IPS-18c (cell line): ENCODE data around the gene FGGY.
"Not testable (repeated sequence)": the region's sequence is repeated elsewhere in the genome, so short reads cannot be mapped to it uniquely, and the experiment has no call there.

ENCODE experiments used
- H3K4me3 ChIP-seq: 2 replicates; pipeline ENCODE4 v1.7.0; 2013; ENCODE audit warnings: low read depth, mild to moderate bottlenecking, low read length, moderate library complexity; ENCODE audit not compliant: insufficient read depth
- H3K9me3 ChIP-seq: one replicate; pipeline ENCODE4 v1.6.1; 2013; ENCODE audit warnings: mild to moderate bottlenecking, low read length, moderate library complexity; ENCODE audit not compliant: control insufficient read depth, insufficient read depth

Gene FGGY

DNA sequence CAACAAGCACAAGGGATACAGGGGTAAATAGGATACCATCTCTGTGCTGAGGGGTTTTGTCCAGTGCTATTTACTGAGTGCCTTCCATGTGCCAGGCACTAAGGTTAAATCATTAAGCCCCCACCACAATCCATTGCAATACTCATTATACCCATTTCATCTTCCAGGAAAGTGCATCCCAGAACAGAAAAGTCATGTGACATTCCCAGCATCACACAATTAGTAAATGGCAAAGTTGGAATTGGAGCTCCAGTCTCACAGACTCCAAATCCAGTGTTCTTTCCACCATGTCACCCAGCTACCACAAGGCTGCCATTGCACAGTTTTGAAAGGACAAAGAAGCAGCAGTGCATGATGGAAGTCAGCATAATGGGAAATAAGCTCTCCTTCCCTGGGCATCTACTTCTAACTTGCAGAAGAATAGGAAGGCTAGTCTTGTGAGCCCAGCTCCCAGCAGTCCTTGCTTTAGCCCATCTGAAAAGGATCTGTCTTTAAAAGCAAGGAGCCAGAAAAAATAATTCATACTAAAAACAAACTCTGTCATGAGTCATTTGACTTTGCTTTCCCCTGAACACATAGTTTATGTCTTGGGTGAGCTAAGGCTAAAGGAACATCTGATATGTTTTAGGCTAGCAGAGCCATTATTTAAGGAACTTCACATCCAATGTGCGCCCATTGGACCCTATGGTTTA is 406.5 kb downstream of the FGGY start:
- H3K9me3 ChIP-seq = no peaks in the 10 kb centered on the region
- no peak overlapping the region for H3K4me3 ChIP-seq

- Histone ChIP-seq H3K4me3 (no peak overlapping the region), H3K9me3 (no peaks in the 10 kb centered on the region)
Observed at GRCh38 chr1:59703918-59704378, 407.1 kb downstream of the FGGY start.

DNA sequence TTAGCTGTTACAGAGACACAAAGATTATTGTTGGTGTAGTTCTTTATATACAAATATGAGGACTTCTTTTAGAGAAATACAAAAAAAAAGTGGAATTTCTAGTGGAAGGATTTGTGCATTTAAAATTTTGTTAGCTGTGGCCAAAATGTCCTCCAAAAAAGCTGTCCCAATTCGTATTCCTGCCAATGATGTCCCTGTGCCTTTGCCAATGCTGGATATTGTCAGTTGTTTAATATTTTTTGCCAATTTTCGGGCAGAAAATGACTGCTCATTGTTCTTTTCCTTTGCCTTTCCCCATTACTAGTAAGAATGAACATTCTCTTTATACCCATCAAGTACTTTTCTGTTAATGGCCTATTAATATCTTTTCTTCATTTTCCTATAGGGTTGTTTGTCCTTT is 407.8 kb downstream of the FGGY start:
- H3K9me3 ChIP-seq = no peaks in the 10 kb centered on the region
- no peak overlapping the region for H3K4me3 ChIP-seq

GRCh38 chr1:59705466-59706302 is 408.8 kb downstream of the FGGY start:
- Histone ChIP-seq H3K4me3 (no peak overlapping the region), H3K9me3 (no peaks in the 10 kb centered on the region)

- no peaks in the 10 kb centered on the region for H3K9me3 ChIP-seq
- no peak overlapping the region for H3K4me3 ChIP-seq
Observed at GRCh38 chr1:59706303-59706599, 409.4 kb downstream of the FGGY start.

DNA sequence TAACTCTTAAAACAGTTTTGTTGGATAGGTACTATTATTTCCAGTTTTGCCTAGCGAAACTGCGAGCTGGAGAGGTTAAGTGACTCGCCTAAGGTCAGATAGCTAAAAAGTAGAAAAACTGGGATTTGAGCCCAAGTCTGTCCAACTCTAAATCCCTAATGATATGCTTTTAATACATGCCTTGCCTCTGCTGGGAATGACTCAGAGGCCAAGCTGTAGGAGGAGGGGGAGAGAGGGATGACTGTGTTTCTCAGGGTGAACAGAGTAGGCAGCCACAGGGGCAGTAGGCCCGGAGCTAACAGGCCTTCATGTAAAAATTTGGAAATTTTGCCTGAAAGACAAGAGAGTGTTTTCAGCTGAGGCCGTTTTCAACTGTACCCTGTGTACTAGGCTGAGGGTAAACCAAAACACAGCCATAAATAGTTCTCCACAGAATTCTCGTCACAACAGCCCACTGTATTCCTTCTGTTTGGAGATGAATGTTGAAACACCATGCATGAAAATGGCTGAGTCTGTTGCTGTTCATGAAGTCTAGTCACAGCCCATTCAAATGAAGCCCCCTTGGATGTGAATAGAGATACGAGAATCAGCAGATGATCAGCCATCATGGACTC is 410.4 kb downstream of the FGGY start:
- H3K4me3 ChIP-seq = no peak overlapping the region; the same call in 1 of the 2 replicates
- H3K9me3 ChIP-seq = no peaks in the 10 kb centered on the region

- Histone ChIP-seq H3K4me3 (no peak overlapping the region), H3K9me3 (peaks cover 2% of the 10 kb centered on the region)
Observed at GRCh38 chr1:59709333-59709732, 412.4 kb downstream of the FGGY start.

DNA sequence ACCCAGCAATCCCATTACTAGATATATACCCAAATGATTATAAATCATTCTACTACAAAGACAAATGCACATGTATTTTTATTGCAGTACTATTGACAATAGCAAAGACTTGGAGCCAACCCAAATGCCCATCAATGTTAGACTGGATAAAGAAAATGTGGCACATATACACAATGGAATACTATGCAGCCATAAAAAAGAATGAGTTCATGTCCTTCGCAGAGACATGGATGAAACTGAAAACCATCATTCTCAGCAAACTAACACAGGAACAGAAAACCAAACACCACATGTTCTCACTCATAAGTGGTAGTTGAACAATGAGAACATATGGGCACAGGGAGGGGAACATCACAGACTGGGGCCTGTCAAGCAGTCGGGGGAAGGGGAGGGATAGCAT is 414.0 kb downstream of the FGGY start:
- not testable (repeated sequence) for H3K4me3 ChIP-seq, H3K9me3 ChIP-seq

DNA sequence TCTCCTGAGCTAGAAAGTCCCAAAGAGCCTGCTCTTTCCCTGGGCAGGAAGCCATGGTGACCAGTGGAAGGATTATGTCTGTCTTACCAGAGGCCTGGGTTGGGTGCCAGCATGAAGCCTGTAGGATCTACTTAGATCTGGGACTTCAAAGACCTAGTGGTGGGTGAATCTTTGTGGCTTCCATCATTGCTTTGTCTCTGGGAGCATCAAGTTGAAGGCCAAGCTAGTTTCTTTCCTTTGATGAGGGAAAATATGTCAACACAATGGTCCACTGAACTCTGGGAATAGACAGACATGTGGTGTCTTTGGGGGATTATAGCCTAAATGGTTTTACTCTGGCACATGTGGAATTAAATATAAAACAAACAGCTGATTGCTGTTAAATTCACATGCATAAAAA is 417.3 kb downstream of the FGGY start:
- Histone ChIP-seq H3K4me3 (no peak overlapping the region), H3K9me3 (peaks cover 2% of the 10 kb centered on the region)

- Histone ChIP-seq H3K4me3 (no peak overlapping the region), H3K9me3 (peaks cover 2% of the 10 kb centered on the region)
Observed at GRCh38 chr1:59714966-59715365, 418.1 kb downstream of the FGGY start.

- Histone ChIP-seq H3K9me3 (peaks cover 2% of the 10 kb centered on the region), H3K4me3 (no peak overlapping the region)
Observed at GRCh38 chr1:59716832-59717231, 419.9 kb downstream of the FGGY start.

- H3K9me3 ChIP-seq = peaks cover 2% of the 10 kb centered on the region
Observed at GRCh38 chr1:59718064-59718988, 421.4 kb downstream of the FGGY start.

GRCh38 chr1:59718989-59719360 is 422.1 kb downstream of the FGGY start:
- Histone ChIP-seq H3K9me3 (peaks cover 2% of the 10 kb centered on the region), H3K4me3 (no peak overlapping the region)

More at GRCh38 chr1:59718064-59718988, 421.4 kb downstream of the FGGY start:
- no peak overlapping the region for H3K4me3 ChIP-seq

GRCh38 chr1:59720326-59721115 is 423.6 kb downstream of the FGGY start:
- no peaks in the 10 kb centered on the region for H3K9me3 ChIP-seq
- H3K4me3 ChIP-seq = no peak overlapping the region

DNA sequence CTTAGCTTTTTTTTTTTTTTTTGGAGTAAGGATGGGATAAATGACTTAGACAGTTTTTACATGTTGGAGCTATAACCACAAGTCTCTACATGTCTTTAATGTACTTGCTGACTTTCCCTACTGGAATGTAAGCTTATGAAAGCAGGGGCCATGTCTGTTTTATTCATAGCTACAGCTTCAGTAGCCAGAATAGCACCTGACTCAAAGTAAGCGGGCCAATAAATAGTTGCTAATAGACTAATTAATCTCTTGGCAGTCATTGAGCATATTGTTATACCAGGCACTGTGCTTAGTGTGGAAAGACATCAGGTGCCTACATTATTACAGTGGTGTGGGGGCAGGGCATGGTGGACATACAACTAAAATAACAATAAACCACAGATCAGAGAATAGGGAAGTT is 433.4 kb downstream of the FGGY start:
- no peaks in the 10 kb centered on the region for H3K9me3 ChIP-seq
- H3K4me3 ChIP-seq = no peak overlapping the region

GRCh38 chr1:59730759-59731478 is 434.0 kb downstream of the FGGY start:
- no peak overlapping the region for H3K4me3 ChIP-seq
- H3K9me3 ChIP-seq = no peaks in the 10 kb centered on the region
